ENCODE results near the gene ZNF513.

GRCh38 chr2:27420996-27421395 lies 40.5 kb upstream of the ZNF513 start:
- TF ChIP-seq CTCF (IDR thresholded peaks at IDR 0.05; ENCODE audit: extremely low read depth in 1 of 2, insufficient read depth in 1 of 2, low read depth in 1 of 2, low read length in 2 of 2) (no peak), POLR2AphosphoS5 (IDR thresholded peaks at IDR 0.05; ENCODE audit: insufficient read depth, low read depth, low read length) (no peak), POLR2A (IDR thresholded peaks at IDR 0.05; ENCODE audit: low read depth, low read length) (no peak), EZH2 (IDR thresholded peaks at IDR 0.05; ENCODE audit: borderline replicate concordance, low read depth, low read length, severe bottlenecking) (no peak), MAX (IDR thresholded peaks at IDR 0.05; ENCODE audit: insufficient read depth, insufficient read length) (no peak), MYC (IDR thresholded peaks at IDR 0.05; ENCODE audit: low read depth, low read length) (no peak), FOS (IDR thresholded peaks at IDR 0.05; ENCODE audit: borderline replicate concordance, insufficient read depth, low read length) (no peak), GATA2 (IDR thresholded peaks at IDR 0.05; ENCODE audit: insufficient read depth, insufficient read length, low read depth, low read length) (no peak), JUN (IDR thresholded peaks at IDR 0.05; ENCODE audit: borderline replicate concordance, insufficient read depth, insufficient read length, low read depth) (no peak)

All from endothelial cell of umbilical vein (primary cell).